ENCODE results near the gene NUP93.

Gene NUP93

GRCh38 chr16:56832768-56833167 lies 102.8 kb downstream of the NUP93 start:
- no peak overlapping the region for H3K4me3 ChIP-seq (ENCODE audit: low read depth, low read length)
- no peak for TF ChIP-seq CTCF (IDR thresholded peaks at IDR 0.05; ENCODE audit: low read depth, low read length)

GRCh38 chr16:56833243-56833970 lies 103.5 kb downstream of the NUP93 start:
- no peak for TF ChIP-seq CTCF (IDR thresholded peaks at IDR 0.05; ENCODE audit: low read depth, low read length)
- H3K4me3 ChIP-seq (ENCODE audit: low read depth, low read length) = no peak overlapping the region

- no peak overlapping the region for H3K4me3 ChIP-seq (ENCODE audit: low read depth, low read length)
- no peak for TF ChIP-seq CTCF (IDR thresholded peaks at IDR 0.05; ENCODE audit: low read depth, low read length)
Observed at GRCh38 chr16:56835320-56835719, 105.4 kb downstream of the NUP93 start.

- no peak for TF ChIP-seq CTCF (IDR thresholded peaks at IDR 0.05; ENCODE audit: low read depth, low read length)
- no peak overlapping the region for H3K4me3 ChIP-seq (ENCODE audit: low read depth, low read length)
Observed at GRCh38 chr16:56836410-56837230, 106.7 kb downstream of the NUP93 start.

- TF ChIP-seq CTCF (IDR thresholded peaks at IDR 0.05; ENCODE audit: low read depth, low read length) = no peak
Observed at GRCh38 chr16:56838622-56839337, 108.9 kb downstream of the NUP93 start.

GRCh38 chr16:56841233-56841632 lies 111.3 kb downstream of the NUP93 start:
- TF ChIP-seq CTCF (IDR thresholded peaks at IDR 0.05; ENCODE audit: low read depth, low read length) = no peak
- H3K4me3 ChIP-seq (ENCODE audit: low read depth, low read length) = no peak overlapping the region

More at GRCh38 chr16:56838622-56839337, 108.9 kb downstream of the NUP93 start:
- no peak overlapping the region for H3K4me3 ChIP-seq (ENCODE audit: low read depth, low read length)

All from WI38 (cell line).